NCI-H446 treated with DMSO at 0.1 percent for 48 hours (cell line): Measurements from ENCODE around the gene CRLF1.
"Not testable (repeated sequence)": the region's sequence is repeated elsewhere in the genome, so short reads cannot be mapped to it uniquely, and the experiment has no call there.

Experiments used
- DNase-seq: peaks from one replicate; lab custom pipeline; 2025; lab: John Stamatoyannopoulos, UW

Gene CRLF1

GRCh38 chr19:18592732-18593131 lies 13.9 kb downstream of the CRLF1 start:
- not testable (repeated sequence) for DNase-seq

GRCh38 chr19:18591735-18592385 lies 14.7 kb downstream of the CRLF1 start:
- DNase-seq = no peak

GRCh38 chr19:18590273-18591272 lies 16.0 kb downstream of the CRLF1 start:
- DNase-seq = peak; percentile 51

GRCh38 chr19:18589380-18590272 lies 17.0 kb downstream of the CRLF1 start:
- DNase-seq = peak; percentile 70

- peak; percentile 61 for DNase-seq
Observed at GRCh38 chr19:18588611-18589379, 17.8 kb downstream of the CRLF1 start, which contains the start of gene REX1BD. Gene REX1BD (plus strand): TSS chr19:18588798. CDS start chr19:18588802, 4 bp downstream.

- no peak for DNase-seq
Observed at GRCh38 chr19:18587962-18588610, 18.5 kb downstream of the CRLF1 start.

- no peak for DNase-seq
Observed at GRCh38 chr19:18587561-18587960, 19.0 kb downstream of the CRLF1 start.

- no peak for DNase-seq
Observed at GRCh38 chr19:18586306-18586705, 20.3 kb downstream of the CRLF1 start.

- DNase-seq = no peak
Observed at GRCh38 chr19:18580311-18580710, 26.3 kb downstream of the CRLF1 start.

GRCh38 chr19:18577365-18577914 lies 29.2 kb downstream of the CRLF1 start:
- no peak for DNase-seq

- no peak for DNase-seq
Observed at GRCh38 chr19:18576383-18576782, 30.2 kb downstream of the CRLF1 start.

GRCh38 chr19:18574691-18575291 lies 31.8 kb downstream of the CRLF1 start:
- no peak for DNase-seq

GRCh38 chr19:18571564-18572344 lies 34.8 kb downstream of the CRLF1 start, which contains the start of gene UBA52:
Gene UBA52 (plus strand): TSS chr19:18571857. CDS start chr19:18573301, 1,444 bp downstream.
- DNase-seq = peak; percentile 96

- DNase-seq = no peak
Observed at GRCh38 chr19:18568367-18568766, 38.2 kb downstream of the CRLF1 start.

GRCh38 chr19:18566953-18567352 lies 39.6 kb downstream of the CRLF1 start:
- DNase-seq = no peak

- no peak for DNase-seq
Observed at GRCh38 chr19:18562086-18562485, 44.5 kb downstream of the CRLF1 start.

- DNase-seq = no peak
Observed at GRCh38 chr19:18559685-18560084, 46.9 kb downstream of the CRLF1 start.

- no peak for DNase-seq
Observed at GRCh38 chr19:18558604-18559003, 48.0 kb downstream of the CRLF1 start.

- DNase-seq = no peak
Observed at GRCh38 chr19:18558202-18558555, 48.4 kb downstream of the CRLF1 start.
